ENCODE measurements around the gene BBS2. TPM values are rescaled to one million over a fixed set of nuclear protein-coding genes. Genes with fewer than 3 reads are reported as not detected.
A peak's percentile ranks its signal among the peaks of the same experiment; 100 is the strongest.

Gene BBS2
- total RNA-seq, 4 donors from 2014 or later: 79.8 to 144 (median 120) TPM

DNA sequence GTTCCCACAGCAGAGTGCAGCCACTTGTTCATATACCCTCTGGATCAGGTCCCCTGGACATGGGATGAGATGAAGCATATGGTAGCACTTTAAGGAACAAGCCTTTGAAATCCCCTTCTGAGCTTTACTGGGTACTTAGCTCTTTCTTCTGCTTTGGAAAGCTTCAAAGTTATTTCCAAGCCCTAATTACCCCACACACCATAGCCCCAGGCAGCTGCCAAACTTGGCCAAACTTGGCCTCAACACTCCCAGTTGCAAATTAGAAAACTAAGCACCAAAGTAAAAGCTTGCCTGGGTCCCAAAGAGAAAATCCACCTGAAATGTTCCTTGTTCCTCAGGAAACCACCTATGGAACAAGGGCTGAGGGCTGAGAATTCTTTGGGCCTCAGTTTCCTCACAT lies 29.3 kb upstream of the BBS2 start:
- no peak for DNase-seq (ENCODE audit: low spot score in 2 of 2)
- Histone ChIP-seq H3K4me1 (peaks cover 0 to 40% (median 32%) of the 10 kb centered on the region in 4 donors), H3K27me3 (no peaks in the 10 kb centered on the region), H3K9me3 (no peaks in the 10 kb centered on the region), H3K36me3 (no peaks in the 10 kb centered on the region), H3K4me3 (no peak overlapping the region), H3K27ac (peak overlapping the region; percentile 73 to 98 (median 85))
- TF ChIP-seq, protein P1, sequence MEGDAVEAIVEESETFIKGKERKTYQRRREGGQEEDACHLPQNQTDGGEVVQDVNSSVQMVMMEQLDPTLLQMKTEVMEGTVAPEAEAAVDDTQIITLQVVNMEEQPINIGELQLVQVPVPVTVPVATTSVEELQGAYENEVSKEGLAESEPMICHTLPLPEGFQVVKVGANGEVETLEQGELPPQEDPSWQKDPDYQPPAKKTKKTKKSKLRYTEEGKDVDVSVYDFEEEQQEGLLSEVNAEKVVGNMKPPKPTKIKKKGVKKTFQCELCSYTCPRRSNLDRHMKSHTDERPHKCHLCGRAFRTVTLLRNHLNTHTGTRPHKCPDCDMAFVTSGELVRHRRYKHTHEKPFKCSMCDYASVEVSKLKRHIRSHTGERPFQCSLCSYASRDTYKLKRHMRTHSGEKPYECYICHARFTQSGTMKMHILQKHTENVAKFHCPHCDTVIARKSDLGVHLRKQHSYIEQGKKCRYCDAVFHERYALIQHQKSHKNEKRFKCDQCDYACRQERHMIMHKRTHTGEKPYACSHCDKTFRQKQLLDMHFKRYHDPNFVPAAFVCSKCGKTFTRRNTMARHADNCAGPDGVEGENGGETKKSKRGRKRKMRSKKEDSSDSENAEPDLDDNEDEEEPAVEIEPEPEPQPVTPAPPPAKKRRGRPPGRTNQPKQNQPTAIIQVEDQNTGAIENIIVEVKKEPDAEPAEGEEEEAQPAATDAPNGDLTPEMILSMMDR (IDR thresholded peaks at IDR 0.05): no peak
- TF ChIP-seq POLR2A (IDR thresholded peaks at IDR 0.05) (no peak), EP300 (IDR thresholded peaks at IDR 0.05) (no peak)

DNA sequence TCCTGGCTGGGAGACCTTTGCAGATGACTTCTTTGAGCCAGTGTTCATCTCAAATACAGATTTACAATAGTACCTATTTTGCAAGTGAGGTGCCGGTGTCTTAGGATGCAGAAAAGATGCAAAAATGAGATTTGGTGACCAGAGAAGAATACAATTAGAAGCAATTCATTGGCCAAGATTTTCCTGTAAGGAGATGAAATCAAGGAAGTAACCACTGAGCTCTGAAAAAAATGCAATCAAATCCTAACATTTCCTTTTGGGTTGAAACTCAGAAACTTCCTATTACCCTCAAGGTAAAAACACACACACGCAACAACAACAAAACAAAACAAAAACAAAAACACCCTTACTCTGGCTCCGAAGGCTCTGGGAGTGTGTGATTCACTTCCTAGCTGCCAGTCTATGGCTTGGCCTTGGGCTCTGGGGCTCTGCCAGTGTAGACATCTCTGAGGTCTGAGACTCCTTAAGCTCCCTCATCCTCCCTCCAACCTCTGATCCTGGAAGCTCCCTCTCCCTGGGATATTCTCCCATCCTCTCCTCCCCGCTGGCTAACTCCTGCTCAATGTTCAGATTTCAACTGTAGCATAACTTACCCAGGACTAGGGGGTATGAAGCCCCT lies 28.2 kb upstream of the BBS2 start:
- no peak overlapping the region for H3K4me3 ChIP-seq
- H3K27ac ChIP-seq: peak overlapping the region; percentile 73 to 98 (median 85)
- H3K9me3 ChIP-seq: no peaks in the 10 kb centered on the region
- TF ChIP-seq EP300 (IDR thresholded peaks at IDR 0.05): no peak
- H3K36me3 ChIP-seq: no peaks in the 10 kb centered on the region
- H3K27me3 ChIP-seq: no peaks in the 10 kb centered on the region
- DNase-seq (ENCODE audit: low spot score in 2 of 2): no peak
- WGBS, 2 donors: 64% methylated on average over 4 of the region's 4 CpGs
- peaks cover 0 to 40% (median 32%) of the 10 kb centered on the region in 4 donors for H3K4me1 ChIP-seq

DNA sequence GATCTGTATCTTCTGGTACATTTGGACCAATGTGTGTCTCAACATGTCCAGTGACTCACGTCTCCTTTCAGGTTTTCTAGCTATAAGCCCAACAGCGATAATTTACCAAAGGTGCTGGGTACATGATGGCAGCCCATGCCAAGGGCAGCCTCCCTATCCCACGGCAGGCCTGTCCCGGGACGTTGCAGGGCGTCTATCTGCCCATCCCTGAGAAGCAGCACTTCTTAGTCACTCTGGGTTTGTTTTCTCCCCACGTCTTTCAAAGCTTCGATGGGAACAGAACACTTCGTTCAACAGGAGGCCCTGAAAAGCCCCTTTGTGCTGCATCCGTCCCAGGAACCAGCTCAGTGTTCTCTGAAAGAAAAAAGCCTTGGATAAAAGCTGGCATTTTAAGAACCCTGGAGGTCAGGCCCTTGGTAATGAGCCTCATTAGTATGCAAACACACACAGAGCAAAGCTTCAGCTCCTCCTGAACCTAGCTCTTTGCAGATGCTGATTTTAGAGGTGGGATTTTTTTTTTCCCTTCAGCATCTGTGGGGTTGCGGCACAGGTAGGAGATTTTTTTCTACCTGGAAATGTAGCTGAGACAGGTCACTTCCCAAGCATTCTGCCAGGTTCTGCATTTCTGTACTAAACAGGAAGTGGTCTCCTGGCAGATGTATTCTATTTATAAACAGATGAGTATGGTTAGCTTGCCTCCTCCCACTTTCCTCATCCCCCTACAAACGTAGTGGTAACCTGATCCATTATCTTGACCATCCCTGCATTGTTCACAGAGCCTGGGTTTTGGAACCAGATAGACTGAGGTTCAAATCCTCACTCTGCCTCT lies 27.5 kb upstream of the BBS2 start:
- Histone ChIP-seq H3K4me3 (peak overlapping the region in 1 of 4 donors; percentile 8), H3K27me3 (no peaks in the 10 kb centered on the region), H3K36me3 (no peaks in the 10 kb centered on the region), H3K4me1 (peaks cover 0 to 36% (median 28%) of the 10 kb centered on the region in 4 donors), H3K9me3 (no peaks in the 10 kb centered on the region), H3K27ac (peak overlapping the region; percentile 73 to 98 (median 87))
- no peak for DNase-seq (ENCODE audit: low spot score in 2 of 2)
- WGBS, 2 donors: 14 to 16% methylated on average over 12 of the region's 12 CpGs
- TF ChIP-seq EP300 (IDR thresholded peaks at IDR 0.05) (peak; percentile 91 to 94), POLR2A (IDR thresholded peaks at IDR 0.05) (peak; percentile 43 to 64)
- TF ChIP-seq, protein P1 (IDR thresholded peaks at IDR 0.05): no peak

DNA sequence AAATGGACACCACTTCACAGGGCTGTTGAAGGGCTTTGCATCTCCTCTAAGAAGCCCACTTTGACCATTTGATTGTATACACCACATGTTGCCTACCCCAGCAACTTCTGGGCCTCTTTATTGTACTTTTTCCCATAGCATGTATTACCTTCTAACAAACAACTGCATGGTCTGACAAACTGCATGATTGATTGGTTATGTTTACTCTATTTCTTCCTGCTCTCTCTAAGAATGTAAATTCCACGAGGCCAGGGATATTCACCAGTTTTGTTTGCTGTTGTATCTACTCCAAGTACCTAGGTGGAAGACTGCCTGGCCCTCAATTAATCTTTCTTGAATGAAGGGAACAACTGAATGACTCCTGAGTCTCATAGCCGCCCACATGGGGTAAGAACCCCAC lies 22.2 kb upstream of the BBS2 start:
- Histone ChIP-seq H3K27me3 (no peaks in the 10 kb centered on the region), H3K4me1 (peaks cover 0 to 12% (median 5%) of the 10 kb centered on the region in 4 donors), H3K36me3 (no peaks in the 10 kb centered on the region), H3K9me3 (no peaks in the 10 kb centered on the region), H3K27ac (peak overlapping the region in 1 of 4 donors; percentile 8), H3K4me3 (no peak overlapping the region)
- TF ChIP-seq, protein P1 (IDR thresholded peaks at IDR 0.05): no peak
- TF ChIP-seq POLR2A (IDR thresholded peaks at IDR 0.05) (no peak), EP300 (IDR thresholded peaks at IDR 0.05) (no peak)
- DNase-seq (ENCODE audit: low spot score in 2 of 2): no peak
- 26 to 35% methylated on average over 2 of the region's 2 CpGs for WGBS, 2 donors

DNA sequence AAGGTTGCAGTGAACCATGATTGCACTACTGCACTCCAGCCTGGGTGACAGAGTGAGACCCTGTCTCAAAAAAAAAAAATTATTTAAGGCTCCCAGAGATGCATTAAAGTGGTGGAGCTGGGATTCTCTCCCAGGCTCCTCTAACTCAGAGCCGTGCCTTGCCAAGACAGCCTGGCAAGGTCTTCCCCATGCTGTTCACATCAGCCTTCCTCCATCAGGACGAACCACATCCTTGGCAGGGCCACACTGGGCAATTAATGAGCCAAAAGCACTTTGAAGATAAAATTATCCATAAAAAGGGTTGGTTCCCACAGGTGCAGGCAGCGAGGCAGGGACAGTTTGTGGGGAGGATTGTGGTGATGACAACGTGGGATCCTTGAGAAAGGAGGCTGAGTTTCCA lies 19.8 kb upstream of the BBS2 start:
- H3K9me3 ChIP-seq: no peaks in the 10 kb centered on the region

More for the DNA sequence above, 19.8 kb upstream of the BBS2 start:
- TF ChIP-seq EP300 (IDR thresholded peaks at IDR 0.05): no peak
- TF ChIP-seq, protein P1 (IDR thresholded peaks at IDR 0.05): no peak
- TF ChIP-seq POLR2A (IDR thresholded peaks at IDR 0.05): no peak
- Histone ChIP-seq H3K27ac (no peak overlapping the region), H3K27me3 (peaks cover 0 to 3% of the 10 kb centered on the region in 2 donors), H3K4me3 (no peak overlapping the region), H3K36me3 (no peaks in the 10 kb centered on the region), H3K4me1 (no peaks in the 10 kb centered on the region)
- WGBS, 2 donors: 67 to 71% methylated on average over 4 of the region's 4 CpGs
- DNase-seq (ENCODE audit: low spot score in 2 of 2): no peak

Measured in tibial nerve (tissue), 4 donors.